GM19324 (cell line): ENCODE data around the gene AHCYL2.
"Not testable (repeated sequence)": the region's sequence is repeated elsewhere in the genome, so short reads cannot be mapped to it uniquely, and the experiment has no call there.

Experiments used
- ATAC-seq: cut with Tn5 transposase; IDR thresholded peaks from one replicate; pipeline ENCODE4 v1.9.1; 2021; ENCODE audit warnings: mild to moderate bottlenecking, moderate library complexity; ENCODE audit not compliant: unreplicated experiment, low FRiP score

The AHCYL2 gene

GRCh38 chr7:129343099-129343700 lies 118.4 kb downstream of the AHCYL2 start:
- ATAC-seq: no peak

GRCh38 chr7:129347330-129347729 lies 122.5 kb downstream of the AHCYL2 start:
- ATAC-seq: no peak

- ATAC-seq: no peak
Measured at GRCh38 chr7:129348023-129348740, 123.4 kb downstream of the AHCYL2 start.

GRCh38 chr7:129351320-129351719 lies 126.5 kb downstream of the AHCYL2 start:
- ATAC-seq: no peak

GRCh38 chr7:129353104-129353503 lies 128.3 kb downstream of the AHCYL2 start:
- ATAC-seq: not testable (repeated sequence)

GRCh38 chr7:129354428-129355157 lies 129.8 kb downstream of the AHCYL2 start:
- ATAC-seq: no peak

GRCh38 chr7:129356176-129356575 lies 131.3 kb downstream of the AHCYL2 start:
- ATAC-seq: no peak

- no peak for ATAC-seq
Measured at GRCh38 chr7:129359176-129359575, 134.3 kb downstream of the AHCYL2 start.

GRCh38 chr7:129359638-129360037 lies 134.8 kb downstream of the AHCYL2 start:
- no peak for ATAC-seq

- no peak for ATAC-seq
Measured at GRCh38 chr7:129361771-129362170, 136.9 kb downstream of the AHCYL2 start.

GRCh38 chr7:129362496-129362895 lies 137.7 kb downstream of the AHCYL2 start:
- ATAC-seq: no peak

- no peak for ATAC-seq
Measured at GRCh38 chr7:129367349-129367699, 142.5 kb downstream of the AHCYL2 start.

GRCh38 chr7:129367700-129368388 lies 143.0 kb downstream of the AHCYL2 start:
- ATAC-seq: peak; percentile 52

GRCh38 chr7:129368389-129368986 lies 143.7 kb downstream of the AHCYL2 start:
- peak; percentile 36 for ATAC-seq

- ATAC-seq: not testable (repeated sequence)
Measured at GRCh38 chr7:129369447-129369846, 144.6 kb downstream of the AHCYL2 start.

- ATAC-seq: no peak
Measured at GRCh38 chr7:129370812-129371211, 146.0 kb downstream of the AHCYL2 start.

GRCh38 chr7:129371487-129371886 lies 146.7 kb downstream of the AHCYL2 start:
- no peak for ATAC-seq

- ATAC-seq: no peak
Measured at GRCh38 chr7:129373651-129374428, 149.0 kb downstream of the AHCYL2 start.

GRCh38 chr7:129375141-129375938 lies 150.5 kb downstream of the AHCYL2 start:
- ATAC-seq: no peak
